HG03354 (cell line): ENCODE data around the gene PPP2R3A.
"Not testable (repeated sequence)": the region's sequence is repeated elsewhere in the genome, so short reads cannot be mapped to it uniquely, and the experiment has no call there.

Source experiments
- ATAC-seq: cut with Tn5 transposase; IDR thresholded peaks from one replicate; pipeline ENCODE4 v1.9.1; 2021; ENCODE audit warnings: mild to moderate bottlenecking; ENCODE audit not compliant: unreplicated experiment, poor library complexity, severe bottlenecking

PPP2R3A gene

DNA sequence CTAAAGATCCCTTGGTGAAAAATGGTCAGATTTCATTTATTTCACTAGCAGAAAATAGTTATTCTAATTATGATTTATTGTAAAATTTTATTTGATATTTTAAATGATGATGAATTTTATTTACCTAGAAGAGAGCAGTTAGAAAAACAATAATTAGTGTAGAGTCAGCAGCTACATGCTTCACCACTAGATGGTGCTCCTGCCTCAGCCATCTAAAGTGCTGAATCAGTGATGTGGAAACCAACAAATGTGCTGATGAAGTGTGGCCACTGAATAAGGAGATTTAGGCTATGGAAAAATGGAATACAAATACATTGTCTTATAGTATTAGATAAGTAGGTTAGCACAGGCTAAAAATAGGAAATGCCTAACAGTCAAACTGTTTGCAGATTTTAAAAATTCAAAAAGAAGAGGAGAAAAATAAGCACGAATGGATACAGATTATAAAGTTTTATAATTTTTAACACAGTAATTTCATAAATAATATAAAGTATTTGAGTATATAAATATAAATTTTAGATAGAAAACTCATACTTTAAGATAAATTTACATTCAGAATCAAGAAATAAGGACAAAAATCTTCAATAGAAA is 109.8 kb downstream of the PPP2R3A start:
- ATAC-seq: no peak

DNA sequence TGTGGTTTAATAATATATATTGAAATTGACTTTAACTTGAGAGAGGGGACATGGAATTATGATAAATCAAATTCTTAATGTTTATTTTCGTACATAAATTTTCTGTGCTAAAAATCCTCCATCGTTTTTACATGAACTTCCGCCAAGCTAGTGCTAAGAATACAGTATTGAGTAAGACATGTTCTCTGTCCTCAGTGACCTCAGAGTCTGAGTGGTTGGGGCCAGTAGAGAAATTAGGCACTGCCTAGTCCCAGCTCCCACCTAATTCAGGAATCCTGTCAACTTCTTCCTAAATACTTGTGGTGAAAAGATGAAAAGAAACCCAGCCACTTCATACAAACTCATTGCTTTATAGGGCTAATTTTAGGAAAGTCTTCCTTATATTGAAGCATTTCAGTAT is 110.3 kb downstream of the PPP2R3A start:
- ATAC-seq: no peak

DNA sequence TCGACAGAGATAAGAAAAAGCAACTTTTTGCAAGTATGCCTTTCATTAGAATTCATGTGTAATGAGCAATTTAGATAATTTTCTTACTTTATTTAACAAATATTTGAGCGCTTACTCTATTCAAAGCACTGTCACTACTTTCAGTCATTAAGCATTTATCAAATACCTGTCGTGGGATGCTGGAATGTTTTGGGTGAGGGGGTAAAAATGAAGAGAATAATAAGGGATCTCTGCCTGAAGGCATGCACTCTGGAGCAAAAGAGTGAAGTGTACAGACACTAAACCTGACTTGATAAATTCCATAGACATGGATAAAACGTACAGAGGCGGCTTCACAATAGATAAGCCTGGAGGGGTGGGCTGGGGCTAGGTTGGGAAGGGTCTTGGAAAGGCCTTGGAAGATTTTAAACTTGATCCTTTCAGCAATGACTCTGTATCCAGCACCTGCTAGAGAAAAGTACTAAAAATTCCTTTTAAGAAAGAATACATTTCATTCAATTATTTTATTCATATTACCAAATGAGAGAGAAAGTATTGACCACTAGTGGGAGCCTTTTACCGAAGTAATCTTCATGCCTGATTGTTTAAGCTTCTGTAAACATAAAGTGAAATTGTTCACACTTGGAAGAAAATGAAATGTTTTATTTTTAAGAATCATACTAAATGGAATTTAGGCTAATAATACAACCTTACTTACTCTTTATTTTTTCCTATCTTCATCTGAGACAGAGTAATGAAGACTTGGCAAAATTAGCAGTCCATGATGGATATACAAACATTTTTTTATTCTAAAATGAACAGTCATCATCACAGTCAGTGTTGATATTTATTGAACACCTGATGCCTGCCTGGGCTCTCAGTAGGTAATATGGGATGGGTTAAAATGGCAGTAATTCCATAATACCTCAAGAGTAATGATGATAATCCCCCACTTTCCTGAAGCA is 113.2 kb downstream of the PPP2R3A start:
- no peak for ATAC-seq

DNA sequence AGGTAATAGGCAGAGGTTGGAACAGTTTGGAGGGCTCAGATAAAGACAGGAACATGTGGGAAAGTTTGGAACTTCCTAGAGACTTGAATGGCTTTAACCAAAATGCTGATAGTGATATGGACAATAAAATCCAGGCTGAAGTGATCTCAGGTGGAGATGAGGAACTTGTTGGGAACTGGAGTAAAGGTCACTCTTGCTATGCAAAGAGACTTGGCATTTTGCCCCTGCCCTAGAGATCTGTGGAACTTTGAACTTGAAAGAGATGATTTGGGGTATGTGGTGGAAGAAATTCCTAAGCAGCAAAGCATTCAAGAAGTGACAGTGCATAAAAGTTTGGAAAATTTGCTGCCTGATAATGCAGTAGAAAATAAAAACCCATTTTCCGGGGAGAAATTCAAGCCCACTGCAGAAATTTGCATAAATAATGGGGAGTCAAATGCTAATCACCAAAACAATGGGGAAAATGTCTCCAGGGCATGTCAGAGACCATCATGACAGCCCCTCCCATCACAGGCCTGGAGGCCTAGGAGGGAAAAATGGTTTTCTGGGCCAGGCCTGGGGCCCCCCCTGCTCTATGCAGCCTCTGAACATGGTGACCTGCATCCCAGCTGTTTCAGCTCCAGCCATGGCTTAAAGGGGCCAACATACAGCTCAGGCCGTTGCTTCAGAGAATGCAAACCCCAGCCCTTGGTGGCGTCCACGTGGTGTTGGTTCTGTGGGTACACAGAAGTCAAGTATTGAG is 118.3 kb downstream of the PPP2R3A start:
- not testable (repeated sequence) for ATAC-seq

DNA sequence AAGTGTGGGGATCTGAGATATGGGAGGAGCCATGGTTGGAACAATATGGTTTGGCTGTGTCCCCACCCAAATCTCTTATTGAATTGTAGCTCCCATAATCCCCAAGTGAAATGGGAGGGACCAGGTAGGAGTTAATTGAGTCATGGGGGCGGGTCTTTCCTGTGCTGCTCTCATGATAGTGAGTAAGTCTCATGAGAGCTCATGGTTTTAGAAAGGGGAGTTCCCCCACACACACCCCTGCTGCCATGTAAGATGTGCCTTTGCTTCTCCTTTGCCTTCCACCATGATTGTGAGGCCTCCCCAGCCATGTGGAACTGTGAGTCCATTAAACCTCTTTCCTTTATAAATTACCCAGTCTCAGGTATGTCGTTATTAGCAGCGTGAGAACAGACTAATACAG is 119.5 kb downstream of the PPP2R3A start:
- not testable (repeated sequence) for ATAC-seq

DNA sequence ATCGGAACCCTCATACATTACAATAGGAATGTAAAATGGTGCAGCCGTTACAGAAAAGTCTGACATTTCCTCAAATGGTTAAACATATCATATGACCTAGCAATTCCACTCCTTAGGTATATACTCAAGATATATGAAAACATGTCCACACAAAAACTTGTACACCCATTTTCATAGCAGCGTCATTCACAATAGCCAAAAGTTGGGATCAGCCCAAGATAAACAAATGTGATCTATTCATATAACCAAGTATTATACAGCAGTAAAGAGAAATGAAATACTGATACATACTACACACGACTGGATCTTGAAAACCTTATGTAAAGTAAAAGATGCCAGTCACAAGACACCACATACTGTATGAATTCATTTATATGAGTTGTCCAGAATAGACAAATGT is 128.2 kb downstream of the PPP2R3A start:
- no peak for ATAC-seq

DNA sequence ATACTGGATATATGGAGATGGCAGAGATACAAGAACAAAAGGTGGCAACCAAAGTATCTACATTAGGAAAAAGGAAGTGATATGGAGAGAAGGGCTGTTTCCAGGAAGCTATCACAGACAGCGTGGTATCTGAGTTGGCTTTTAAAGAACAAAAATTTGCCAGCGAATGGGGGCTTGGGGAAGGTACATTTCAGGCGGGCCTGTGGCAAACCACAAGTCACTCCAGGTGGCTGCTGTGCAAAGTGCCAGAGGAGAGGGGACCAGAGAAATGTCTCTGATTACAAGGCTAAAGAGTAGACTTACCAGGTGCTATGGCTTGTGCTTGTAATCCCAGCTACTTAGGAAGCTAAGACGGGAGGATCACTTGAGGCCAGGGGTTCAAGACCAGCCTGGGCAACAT is 139.5 kb downstream of the PPP2R3A start:
- ATAC-seq: no peak

DNA sequence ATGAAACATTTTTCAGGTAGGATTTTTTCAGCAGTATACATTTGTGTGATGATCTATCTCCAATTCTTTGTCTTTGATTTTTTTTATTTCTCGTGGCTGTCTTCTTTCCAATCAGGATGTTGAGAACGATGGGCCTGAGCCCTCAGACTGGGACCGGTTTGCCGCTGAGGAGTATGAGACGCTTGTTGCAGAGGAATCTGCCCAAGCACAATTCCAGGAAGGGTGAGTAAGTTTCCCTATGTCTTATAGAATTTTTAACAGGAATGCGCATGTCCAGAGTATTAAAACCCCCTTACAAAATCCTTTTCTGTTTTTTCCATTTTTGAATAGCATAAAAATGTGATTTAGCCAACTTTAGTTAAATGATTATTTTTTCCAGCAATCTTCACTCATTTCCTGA is 140.6 kb downstream of the PPP2R3A start:
- ATAC-seq: no peak

DNA sequence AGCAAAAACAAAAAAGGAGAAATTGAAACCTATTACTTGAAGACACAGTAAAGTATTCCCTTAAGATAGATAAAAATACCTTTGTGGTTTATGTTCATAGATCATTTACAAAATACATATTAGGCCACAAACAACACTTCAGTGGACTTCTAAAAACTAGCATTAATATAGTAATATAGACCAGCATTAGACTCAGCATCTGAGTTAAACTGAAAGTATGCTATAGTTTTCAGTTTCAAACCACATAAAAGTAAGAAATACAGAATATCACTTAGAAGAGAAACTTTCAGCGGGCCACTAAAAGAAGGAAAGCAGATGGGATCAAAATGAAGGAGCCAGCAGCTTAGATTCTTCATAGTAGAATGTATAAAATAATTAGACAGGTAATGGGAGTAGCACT is 144.0 kb downstream of the PPP2R3A start:
- ATAC-seq: peak; percentile 99

DNA sequence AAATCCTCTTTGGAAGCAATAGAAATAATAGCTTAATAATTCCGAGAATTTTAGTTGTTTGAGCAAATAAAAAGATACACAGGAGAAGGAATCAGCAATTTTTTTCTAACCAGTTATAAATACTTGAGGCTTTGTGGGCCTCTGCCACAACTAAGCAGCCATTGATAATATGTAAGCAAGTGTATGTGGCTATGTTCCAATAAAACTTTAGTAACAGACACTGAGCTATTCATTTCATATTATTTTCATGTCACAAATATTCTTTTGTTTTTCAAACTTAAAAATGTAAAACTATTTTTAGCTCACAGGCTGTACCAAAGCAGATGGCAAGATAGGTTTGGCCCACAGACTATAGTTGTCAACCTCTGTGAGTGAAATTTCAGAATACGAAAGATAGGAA is 145.0 kb downstream of the PPP2R3A start:
- no peak for ATAC-seq

DNA sequence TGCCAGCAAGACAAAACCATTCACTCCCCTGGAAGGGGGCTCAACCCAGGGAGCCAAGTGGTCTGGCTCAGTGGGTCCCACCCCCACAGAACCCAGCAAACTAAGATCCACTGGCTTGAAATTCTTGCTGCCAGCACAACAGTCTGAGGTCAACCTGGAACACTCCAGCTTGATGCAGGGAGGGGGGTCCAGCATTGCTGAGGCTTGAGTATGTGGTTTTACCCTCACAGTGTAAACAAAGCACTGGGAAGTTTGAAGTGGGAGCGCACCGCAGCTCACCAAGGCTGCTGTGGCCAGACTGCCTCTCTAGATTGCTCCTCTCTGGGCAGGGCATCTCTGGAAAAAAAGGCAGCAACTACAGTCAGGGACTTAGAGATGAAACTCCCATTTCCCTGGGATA is 148.9 kb downstream of the PPP2R3A start:
- no peak for ATAC-seq

DNA sequence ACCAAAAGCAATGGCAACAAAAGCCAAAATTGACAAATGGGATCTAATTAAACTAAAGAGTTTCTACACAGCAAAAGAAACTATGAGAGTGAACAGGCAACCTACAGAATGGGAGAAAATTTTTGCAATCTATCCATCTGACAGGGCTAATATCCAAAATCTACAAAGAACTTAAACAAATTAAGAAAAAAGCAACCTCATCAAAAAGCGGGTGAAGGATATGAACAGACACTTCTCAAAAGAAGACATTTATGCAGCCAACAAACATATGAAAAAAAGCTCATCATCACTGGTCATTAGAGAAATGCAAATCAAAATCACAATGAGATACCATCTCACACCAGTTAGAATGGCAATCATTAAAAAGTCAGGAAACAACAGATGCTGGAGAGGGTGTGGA is 153.8 kb downstream of the PPP2R3A start:
- not testable (repeated sequence) for ATAC-seq

DNA sequence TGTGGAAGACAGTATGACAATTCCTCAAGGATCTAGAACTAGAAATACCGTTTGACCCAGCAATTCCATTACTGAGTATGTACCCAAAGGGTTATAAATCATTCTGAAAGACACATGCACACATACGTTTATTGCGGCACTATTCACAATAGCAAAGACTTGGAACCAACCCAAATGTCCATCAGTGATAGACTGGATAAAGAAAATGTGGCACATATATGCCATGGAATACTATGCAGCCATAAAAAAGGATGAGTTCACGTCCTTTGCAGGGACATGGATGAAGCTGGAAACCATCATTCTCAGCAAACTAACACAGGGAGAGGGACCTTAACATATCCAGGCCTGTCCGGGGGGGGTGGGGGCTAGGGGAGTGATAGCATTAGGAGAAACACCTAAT is 154.3 kb downstream of the PPP2R3A start:
- ATAC-seq: not testable (repeated sequence)

DNA sequence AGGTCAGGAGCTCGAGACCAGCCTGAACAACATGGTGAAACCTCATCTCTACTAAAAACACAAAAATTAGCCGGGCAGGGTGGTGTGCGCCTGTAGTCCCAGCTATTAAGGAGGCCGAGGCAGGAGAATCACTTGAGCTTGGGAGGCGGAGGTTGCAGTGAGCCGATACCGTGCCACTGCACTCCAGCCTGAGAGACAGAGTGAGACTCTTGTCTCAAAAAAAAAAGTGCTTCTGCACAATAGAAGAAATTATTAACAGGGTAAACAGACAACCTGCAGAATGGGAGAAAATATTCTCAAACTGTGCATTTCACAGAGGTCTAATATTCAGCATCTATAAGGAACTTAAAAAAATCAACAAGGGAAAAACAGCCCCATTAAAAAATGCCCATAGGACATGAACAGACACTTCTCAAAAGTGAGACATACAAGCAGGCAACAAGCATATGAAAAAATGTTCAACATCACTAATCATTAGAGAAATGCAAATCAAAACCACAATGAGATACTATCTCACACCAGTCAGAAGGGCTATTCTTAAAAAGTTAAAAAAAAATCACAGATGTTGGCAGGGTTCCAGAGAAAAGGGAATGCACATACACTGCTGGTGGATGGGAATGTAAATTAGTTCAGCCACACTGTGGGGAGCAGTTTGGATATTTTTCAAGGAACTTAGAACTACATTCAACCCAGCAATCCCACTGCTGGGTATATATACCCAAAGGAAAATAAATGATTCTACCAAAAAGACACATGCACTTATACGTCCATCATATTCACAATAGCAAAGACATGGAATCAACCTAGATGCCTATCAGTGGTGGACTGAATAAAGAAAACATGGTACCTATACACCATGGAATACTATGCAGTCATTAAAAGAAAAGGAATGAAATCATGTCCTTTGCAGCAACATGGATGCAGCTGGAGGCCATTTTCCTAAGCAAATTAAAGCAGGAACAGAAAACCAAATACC is 155.1 kb downstream of the PPP2R3A start:
- peak; percentile 74 for ATAC-seq

DNA sequence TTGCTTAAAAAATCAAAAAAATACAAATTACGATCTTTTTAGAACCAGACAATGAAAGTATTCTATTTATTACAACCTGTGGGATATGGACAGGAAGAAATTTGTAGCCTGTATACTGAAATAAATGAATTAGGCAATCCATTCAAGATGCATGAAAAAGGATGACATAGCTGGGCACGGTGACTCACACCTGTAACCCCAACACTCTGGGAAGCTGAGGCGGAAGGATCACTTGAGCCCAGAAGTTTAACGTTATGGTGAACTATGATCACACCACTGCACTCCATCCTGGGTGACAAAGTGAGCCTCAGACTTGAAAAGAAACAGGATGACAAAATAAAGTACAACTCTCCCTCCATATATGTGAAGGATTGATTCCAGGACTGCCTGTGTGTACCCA is 156.5 kb downstream of the PPP2R3A start:
- ATAC-seq: no peak

DNA sequence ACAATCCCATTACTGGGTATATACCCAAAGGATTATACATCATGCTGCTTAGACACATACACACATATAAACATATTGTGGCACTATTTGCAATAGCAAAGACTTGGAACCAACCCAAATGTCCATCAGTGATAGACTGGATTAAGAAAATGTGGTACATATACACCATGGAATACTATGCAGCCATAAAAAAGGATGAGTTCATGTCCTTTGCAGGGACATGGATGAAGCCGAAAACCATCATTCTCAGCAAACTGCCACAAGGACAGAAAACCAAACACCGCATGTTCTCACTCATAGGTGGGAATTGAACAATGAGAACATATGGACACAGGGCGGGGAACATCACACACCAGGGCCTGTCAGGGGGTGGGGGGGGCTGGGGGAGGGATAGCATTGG is 166.1 kb downstream of the PPP2R3A start:
- ATAC-seq: not testable (repeated sequence)

DNA sequence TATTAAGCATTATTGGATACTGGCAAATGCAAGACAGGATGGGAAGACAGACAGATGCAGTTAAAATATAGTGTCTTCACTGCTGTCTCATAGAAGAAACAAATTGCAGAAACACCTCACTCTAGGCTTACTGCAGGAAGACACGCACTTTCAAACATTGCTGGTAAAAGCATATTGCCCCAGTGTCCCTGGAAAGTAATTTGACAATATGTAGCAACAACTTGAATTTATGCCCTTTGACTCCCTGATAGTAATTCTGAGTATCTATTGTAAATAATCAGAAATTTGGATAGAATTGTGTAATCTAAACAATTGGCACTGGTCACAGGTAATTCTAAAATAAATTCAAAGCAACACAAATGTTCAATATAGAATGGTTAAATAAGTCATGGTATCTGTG is 168.6 kb downstream of the PPP2R3A start:
- no peak for ATAC-seq

DNA sequence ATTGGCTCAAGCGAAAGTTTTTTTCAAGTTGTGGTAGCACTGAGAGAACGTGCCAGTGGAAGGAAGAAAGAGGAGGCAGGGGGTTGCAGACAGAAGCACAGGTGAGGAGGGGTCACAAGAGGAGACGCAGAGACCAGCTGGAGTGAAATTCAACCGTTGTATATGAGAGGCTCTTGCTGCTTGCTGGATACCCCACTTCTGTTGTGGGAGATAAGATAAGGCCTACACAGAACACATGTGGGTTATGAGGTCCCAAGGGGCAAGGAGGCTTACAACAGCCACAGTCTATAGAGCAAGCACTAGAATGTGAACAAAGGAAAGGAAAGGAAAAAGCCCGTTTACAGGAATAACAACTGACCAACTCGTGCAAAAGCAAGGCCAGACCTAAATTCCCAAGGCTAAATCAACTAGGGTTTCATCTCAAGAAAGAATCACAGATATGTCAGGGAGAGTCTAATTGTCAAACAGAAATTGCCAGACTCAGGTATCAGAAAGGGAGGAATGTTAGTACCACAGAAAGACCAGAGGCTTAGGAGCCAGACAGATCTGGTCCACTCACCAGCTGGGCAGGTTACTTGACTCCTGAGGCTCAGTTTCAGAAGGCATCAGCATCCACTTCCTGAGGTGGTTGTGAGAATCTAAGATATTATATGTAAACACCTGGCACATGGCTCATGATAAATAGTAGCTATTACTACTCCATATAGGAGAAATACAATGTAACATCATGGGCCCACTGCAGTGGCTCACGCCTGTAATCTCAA is 169.7 kb downstream of the PPP2R3A start:
- ATAC-seq: no peak

DNA sequence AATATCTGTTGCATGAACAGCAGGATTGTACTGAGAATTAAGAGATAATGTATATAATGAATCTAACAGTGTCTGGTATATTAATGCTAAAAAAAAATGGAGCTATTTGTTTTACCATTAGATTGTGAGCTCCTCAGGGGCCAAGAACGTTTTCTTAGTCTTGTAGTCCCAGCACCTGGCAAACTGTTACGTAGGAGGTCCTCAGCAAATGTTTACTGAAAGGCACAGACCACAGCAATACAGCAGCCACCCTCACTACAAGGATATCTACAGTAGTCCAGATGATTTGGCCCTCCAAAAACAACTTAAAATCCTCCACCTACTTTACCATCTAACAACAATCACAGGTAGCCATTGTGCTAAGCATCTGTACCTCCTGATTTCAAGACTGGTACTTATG is 170.9 kb downstream of the PPP2R3A start:
- ATAC-seq: no peak
